Neural cell (in vitro differentiated cells): ENCODE measurements around the gene ZNF524. TPM values are rescaled to one million over a fixed set of nuclear protein-coding genes. Genes with fewer than 3 reads are reported as not detected.

Experiments used
- H2AFZ ChIP-seq: fragments of 200-600, 300-800 bp; sonication (generic), shearing (Covaris generic); 2 replicates; pipeline ENCODE4 v1.6.0; 2014; ENCODE audit warnings: low read depth, mild to moderate bottlenecking, antibody characterized with exemption, low read length, moderate library complexity
- H3F3A ChIP-seq: fragments of 200-600 bp; shearing (Covaris generic); 2 replicates; pipeline ENCODE4 v1.6.1; 2016; ENCODE audit warnings: mild to moderate bottlenecking, moderate library complexity, mixed read lengths, antibody characterized with exemption, low read length; ENCODE audit not compliant: insufficient read depth, poor library complexity, severe bottlenecking
- H3K27ac ChIP-seq: fragments of 200-600, 300-800 bp; sonication (generic), shearing (Covaris generic); 2 replicates; pipeline ENCODE4 v1.5.1; 2014; ENCODE audit warnings: mild to moderate bottlenecking, low read length, moderate library complexity
- H3K27me3 ChIP-seq: fragments of 300-800, 200-600 bp; sonication (generic), shearing (Covaris generic); 2 replicates; pipeline ENCODE4 v1.6.0; 2014; ENCODE audit warnings: mild to moderate bottlenecking, low read depth, low read length, moderate library complexity; ENCODE audit not compliant: insufficient read depth
- H3K36me3 ChIP-seq: fragments of 300-800, 200-600 bp; sonication (generic), shearing (Covaris generic); 2 replicates; pipeline ENCODE4 v1.5.1; 2014; ENCODE audit warnings: mild to moderate bottlenecking, antibody characterized with exemption, low read length, moderate library complexity; ENCODE audit not compliant: insufficient read depth
- H3K4me2 ChIP-seq: fragments of 300-800, 200-600 bp; sonication (generic), shearing (Covaris generic); 2 replicates; pipeline ENCODE4 v1.6.0; 2014; ENCODE audit warnings: mild to moderate bottlenecking, low read length
- H3K4me3 ChIP-seq: fragments of 300-800, 200-600 bp; sonication (generic), shearing (Covaris generic); 2 replicates; pipeline ENCODE4 v1.5.1; 2014; ENCODE audit warnings: mild to moderate bottlenecking, low read length, moderate library complexity
- H3K79me2 ChIP-seq: fragments of 200-600 bp; shearing (Covaris generic); replicated peaks from 2 replicates; pipeline ENCODE4 v1.6.0; 2014; ENCODE audit warnings: mild to moderate bottlenecking, low read length, moderate library complexity; ENCODE audit not compliant: insufficient read depth
- H3K9ac ChIP-seq: fragments of 300-800, 200-600 bp; sonication (generic), shearing (Covaris generic); 2 replicates; pipeline ENCODE4 v1.6.1; 2016; ENCODE audit warnings: mild to moderate bottlenecking, low read length, mixed read lengths
- H3K9me2 ChIP-seq: fragments of 200-600 bp; shearing (Covaris generic); 2 replicates; pipeline ENCODE4 v1.6.1; 2016; ENCODE audit warnings: mild to moderate bottlenecking, low read length, mixed read lengths; ENCODE audit not compliant: insufficient read depth
- H3K9me3 ChIP-seq: fragments of 200-600, 300-800 bp; sonication (generic), shearing (Covaris generic); 2 replicates; pipeline ENCODE4 v1.6.1; 2016; ENCODE audit warnings: mild to moderate bottlenecking, mixed run types, low read length, moderate library complexity, mixed read lengths
- H4K20me1 ChIP-seq: fragments of 200-600 bp; shearing (Covaris generic); 2 replicates; pipeline ENCODE4 v1.6.1; 2016; ENCODE audit warnings: mild to moderate bottlenecking, mixed run types; ENCODE audit not compliant: insufficient read depth
- EP300 ChIP-seq: fragments of 450-650 bp; conservative IDR thresholded peaks from 2 replicates; pipeline ENCODE4 v1.6.1; 2014; ENCODE audit warnings: antibody characterized with exemption, mild to moderate bottlenecking, moderate library complexity; ENCODE audit not compliant: poor library complexity, severe bottlenecking
- EZH2 ChIP-seq: fragments of 200-600, 300-800 bp; shearing (Covaris generic), sonication (generic); IDR thresholded peaks from 2 replicates; pipeline ENCODE4 v1.6.1; 2014; ENCODE audit warnings: antibody characterized with exemption, low read length, borderline replicate concordance, mild to moderate bottlenecking; ENCODE audit not compliant: insufficient read depth, poor library complexity, severe bottlenecking
- MXI1 ChIP-seq: fragments of 450-650 bp; conservative IDR thresholded peaks from 2 replicates; pipeline ENCODE4 v1.6.1; 2014; ENCODE audit warnings: antibody characterized with exemption, mild to moderate bottlenecking; ENCODE audit not compliant: poor library complexity, severe bottlenecking
- POLR2AphosphoS5 ChIP-seq: IDR thresholded peaks from 2 replicates; pipeline ENCODE4 v1.6.1; 2012
- SMC3 ChIP-seq: fragments of 450-650 bp; conservative IDR thresholded peaks from 2 replicates; pipeline ENCODE4 v1.6.1; 2014; ENCODE audit warnings: antibody characterized with exemption, mild to moderate bottlenecking, moderate library complexity; ENCODE audit not compliant: poor library complexity
- polyA plus RNA-seq: library from polyadenylated mRNA; depleted of rRNA; stranded (reverse); fragments of >200 nt; gene quantifications from 2 replicates; pipeline ENCODE4 v1.2.3, GENCODE V29; 2014
- TF ChIP-seq, protein P1 (sequence below): fragments of 450-650 bp; IDR thresholded peaks from 2 replicates; pipeline ENCODE4 v1.5.1; 2014; ENCODE audit warnings: antibody characterized with exemption, mild to moderate bottlenecking, moderate library complexity; ENCODE audit not compliant: poor library complexity, severe bottlenecking

ZNF524 gene
- polyA plus RNA-seq, 1 donor from 2014 or later = 3.2 TPM

- no peak overlapping the region for H3K4me2 ChIP-seq
- H2AFZ ChIP-seq = no peak overlapping the region
- no peaks in the 10 kb centered on the region for H3K9me3 ChIP-seq
- no peaks in the 10 kb centered on the region for H3F3A ChIP-seq
- H3K36me3 ChIP-seq = no peaks in the 10 kb centered on the region
- TF ChIP-seq EP300 (no peak), POLR2AphosphoS5 (no peak), EZH2 (no peak)
- TF ChIP-seq, protein P1, sequence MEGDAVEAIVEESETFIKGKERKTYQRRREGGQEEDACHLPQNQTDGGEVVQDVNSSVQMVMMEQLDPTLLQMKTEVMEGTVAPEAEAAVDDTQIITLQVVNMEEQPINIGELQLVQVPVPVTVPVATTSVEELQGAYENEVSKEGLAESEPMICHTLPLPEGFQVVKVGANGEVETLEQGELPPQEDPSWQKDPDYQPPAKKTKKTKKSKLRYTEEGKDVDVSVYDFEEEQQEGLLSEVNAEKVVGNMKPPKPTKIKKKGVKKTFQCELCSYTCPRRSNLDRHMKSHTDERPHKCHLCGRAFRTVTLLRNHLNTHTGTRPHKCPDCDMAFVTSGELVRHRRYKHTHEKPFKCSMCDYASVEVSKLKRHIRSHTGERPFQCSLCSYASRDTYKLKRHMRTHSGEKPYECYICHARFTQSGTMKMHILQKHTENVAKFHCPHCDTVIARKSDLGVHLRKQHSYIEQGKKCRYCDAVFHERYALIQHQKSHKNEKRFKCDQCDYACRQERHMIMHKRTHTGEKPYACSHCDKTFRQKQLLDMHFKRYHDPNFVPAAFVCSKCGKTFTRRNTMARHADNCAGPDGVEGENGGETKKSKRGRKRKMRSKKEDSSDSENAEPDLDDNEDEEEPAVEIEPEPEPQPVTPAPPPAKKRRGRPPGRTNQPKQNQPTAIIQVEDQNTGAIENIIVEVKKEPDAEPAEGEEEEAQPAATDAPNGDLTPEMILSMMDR = no peak
- peaks cover 8% of the 10 kb centered on the region for H3K79me2 ChIP-seq
- H3K27me3 ChIP-seq = no peaks in the 10 kb centered on the region
- H3K27ac ChIP-seq = no peak overlapping the region
- H4K20me1 ChIP-seq = no peaks in the 10 kb centered on the region
- H3K4me3 ChIP-seq = no peak overlapping the region
- no peaks in the 10 kb centered on the region for H3K9me2 ChIP-seq
- H3K9ac ChIP-seq = no peak overlapping the region
These were observed 19.2 kb downstream of the ZNF524 start for GRCh38 chr19:55619286-55619685.

DNA sequence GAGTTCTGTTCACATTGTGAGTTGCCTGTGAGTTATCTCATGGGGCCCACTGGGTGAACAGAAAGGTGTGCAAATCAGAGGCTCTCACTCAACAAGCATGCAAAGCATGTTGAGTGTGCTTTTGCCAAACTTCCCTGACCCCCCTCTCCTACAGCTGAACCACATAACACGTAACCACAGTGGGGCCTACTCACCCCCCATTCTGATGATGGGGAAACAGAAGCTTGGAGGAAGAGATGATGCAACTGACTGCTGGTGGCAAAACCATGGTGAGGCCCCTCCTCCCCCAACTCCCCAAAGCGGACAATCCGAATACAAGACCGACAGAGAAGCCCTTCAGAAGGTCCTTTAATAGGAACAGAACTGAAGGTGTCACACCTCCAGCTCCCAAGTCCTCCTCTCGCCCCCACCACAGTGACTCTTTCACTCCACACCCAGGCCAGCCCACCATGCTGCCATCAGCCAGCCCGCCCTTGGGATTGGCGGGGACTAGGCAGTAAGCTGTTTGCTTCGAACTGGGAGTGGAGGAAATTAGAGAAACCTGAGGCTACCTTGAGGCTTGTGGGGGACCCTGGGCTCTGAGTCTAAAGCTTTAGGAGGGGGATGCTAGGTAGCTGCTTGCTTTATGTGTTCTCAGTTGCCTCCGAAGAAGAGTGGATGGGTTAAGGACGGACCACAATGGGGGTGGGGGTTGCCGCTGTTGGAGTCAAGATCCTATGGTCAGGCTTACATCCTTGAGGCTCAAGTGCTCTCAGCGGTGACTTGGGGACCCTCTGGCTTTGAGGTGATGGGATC is 20.5 kb downstream of the ZNF524 start:
- TF ChIP-seq POLR2AphosphoS5 = peak; percentile 1
- TF ChIP-seq SMC3 = no peak
- Histone ChIP-seq H3K9me3 (no peaks in the 10 kb centered on the region), H3K4me2 (no peak overlapping the region), H3K79me2 (peaks cover 8% of the 10 kb centered on the region), H3K36me3 (no peaks in the 10 kb centered on the region), H3K9me2 (no peaks in the 10 kb centered on the region), H3K9ac (no peak overlapping the region), H4K20me1 (no peaks in the 10 kb centered on the region), H3K27ac (no peak overlapping the region), H3F3A (no peaks in the 10 kb centered on the region), H3K27me3 (no peaks in the 10 kb centered on the region), H3K4me3 (no peak overlapping the region), H2AFZ (no peak overlapping the region)

DNA sequence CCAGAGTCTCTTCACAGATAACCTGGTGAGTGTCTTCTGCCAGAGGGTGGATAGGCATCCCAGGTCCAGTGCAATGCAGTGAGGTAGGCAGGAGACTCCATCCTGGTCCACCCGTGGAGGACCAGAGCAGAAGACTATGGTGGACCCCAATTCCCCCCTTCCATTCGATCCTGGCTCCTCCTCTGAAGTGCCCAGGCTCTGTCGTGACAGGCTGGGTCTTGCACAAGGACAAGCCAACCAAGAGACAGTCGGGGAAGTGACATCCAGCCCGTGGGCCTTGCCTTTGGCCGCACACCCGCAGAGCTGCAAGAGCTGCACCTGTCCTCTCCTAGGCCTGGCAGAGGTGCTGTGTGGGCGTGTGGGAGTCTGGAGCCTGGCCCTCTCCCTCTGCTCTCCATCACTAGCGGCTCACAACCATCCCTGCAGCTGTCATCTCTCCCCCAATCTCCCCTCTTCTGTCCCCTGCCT is 21.2 kb downstream of the ZNF524 start:
- no peaks in the 10 kb centered on the region for H3K27me3 ChIP-seq
- no peaks in the 10 kb centered on the region for H3K9me2 ChIP-seq
- no peaks in the 10 kb centered on the region for H3F3A ChIP-seq
- H3K79me2 ChIP-seq = peaks cover 8% of the 10 kb centered on the region
- no peaks in the 10 kb centered on the region for H3K9me3 ChIP-seq
- H3K9ac ChIP-seq = no peak overlapping the region
- no peaks in the 10 kb centered on the region for H3K36me3 ChIP-seq
- H3K4me3 ChIP-seq = no peak overlapping the region
- TF ChIP-seq MXI1 = no peak
- TF ChIP-seq SMC3 = no peak
- no peak for TF ChIP-seq EP300
- no peak overlapping the region for H2AFZ ChIP-seq
- no peak overlapping the region for H3K4me2 ChIP-seq
- no peak overlapping the region for H3K27ac ChIP-seq
- no peaks in the 10 kb centered on the region for H4K20me1 ChIP-seq
